Upper lobe of right lung (tissue), 1 donor: ENCODE measurements around the gene TEX30. TPM values are rescaled to one million over a fixed set of nuclear protein-coding genes. Genes with fewer than 3 reads are reported as not detected.

Source experiments
- ATAC-seq: fragments of 200-7000 bp; cut with Tn5 transposase; one replicate; pipeline ENCODE4 v1.9.1; 2020; ENCODE audit warnings: mild to moderate bottlenecking, moderate library complexity
- DNase-seq: peaks from one replicate; pipeline ENCODE4 v3.0.0-alpha.2; 2020
- H3K27ac ChIP-seq: fragments of 200-600 bp; one replicate; pipeline ENCODE4 v1.8.0; 2022
- H3K27me3 ChIP-seq: fragments of 200-600 bp; one replicate; pipeline ENCODE4 v1.8.0; 2022; ENCODE audit warnings: mild to moderate bottlenecking
- H3K36me3 ChIP-seq: fragments of 200-600 bp; one replicate; pipeline ENCODE4 v1.8.0; 2022
- H3K4me1 ChIP-seq: fragments of 200-600 bp; one replicate; pipeline ENCODE4 v1.8.0; 2022
- H3K4me3 ChIP-seq: fragments of 200-600 bp; one replicate; pipeline ENCODE4 v1.8.0; 2022; ENCODE audit warnings: mild to moderate bottlenecking
- H3K9me3 ChIP-seq: fragments of 200-600 bp; one replicate; pipeline ENCODE4 v1.8.0; 2022
- intact Hi-C: fragments of 100-400 bp; cut with DNase I; formaldehyde crosslinking; loops from one replicate; pipeline ENCODE4 v1.11.0; 2022
- total RNA-seq: library from RNA; stranded (reverse); fragmentation: NEBNext Ultra II Directional; extraction: Animal tissue kit (Norgen Biotek cat#: 25700); gene quantifications from one replicate; pipeline ENCODE4 v1.2.1, GENCODE V29; 2021
- TF ChIP-seq, protein P1 (sequence below): fragments of 200-600 bp; IDR thresholded peaks from one replicate; pipeline ENCODE4 v1.8.0; 2022; ENCODE audit warnings: antibody characterized with exemption
- donor health status: DM: no; HTN: yes; CAD: no; lungs with severe emphysema.

The TEX30 gene
- total RNA-seq, 1 donor from 2014 or later, result 5.8 TPM

DNA sequence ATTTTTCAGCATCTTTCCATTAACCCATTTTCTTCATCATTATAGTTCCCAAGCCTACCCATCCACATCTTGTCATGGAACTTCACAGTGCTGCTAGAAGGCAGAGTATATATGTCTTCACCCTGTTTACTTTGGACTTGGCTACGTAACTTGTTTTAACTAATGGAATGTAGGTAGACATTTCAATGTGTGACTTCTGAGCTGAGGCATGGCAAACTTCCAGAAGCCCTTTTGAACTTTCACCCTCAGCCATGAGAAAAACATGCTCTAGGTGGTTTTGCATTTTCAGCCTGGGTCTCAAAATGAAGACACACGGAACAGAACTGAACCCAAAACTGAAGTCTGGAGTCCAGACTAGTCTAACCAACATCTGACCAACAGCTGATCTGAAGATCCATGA, 3.2 kb downstream of the TEX30 start:
- no peak for ATAC-seq
- no peak overlapping the region for H3K4me3 ChIP-seq
- TF ChIP-seq, protein P1, sequence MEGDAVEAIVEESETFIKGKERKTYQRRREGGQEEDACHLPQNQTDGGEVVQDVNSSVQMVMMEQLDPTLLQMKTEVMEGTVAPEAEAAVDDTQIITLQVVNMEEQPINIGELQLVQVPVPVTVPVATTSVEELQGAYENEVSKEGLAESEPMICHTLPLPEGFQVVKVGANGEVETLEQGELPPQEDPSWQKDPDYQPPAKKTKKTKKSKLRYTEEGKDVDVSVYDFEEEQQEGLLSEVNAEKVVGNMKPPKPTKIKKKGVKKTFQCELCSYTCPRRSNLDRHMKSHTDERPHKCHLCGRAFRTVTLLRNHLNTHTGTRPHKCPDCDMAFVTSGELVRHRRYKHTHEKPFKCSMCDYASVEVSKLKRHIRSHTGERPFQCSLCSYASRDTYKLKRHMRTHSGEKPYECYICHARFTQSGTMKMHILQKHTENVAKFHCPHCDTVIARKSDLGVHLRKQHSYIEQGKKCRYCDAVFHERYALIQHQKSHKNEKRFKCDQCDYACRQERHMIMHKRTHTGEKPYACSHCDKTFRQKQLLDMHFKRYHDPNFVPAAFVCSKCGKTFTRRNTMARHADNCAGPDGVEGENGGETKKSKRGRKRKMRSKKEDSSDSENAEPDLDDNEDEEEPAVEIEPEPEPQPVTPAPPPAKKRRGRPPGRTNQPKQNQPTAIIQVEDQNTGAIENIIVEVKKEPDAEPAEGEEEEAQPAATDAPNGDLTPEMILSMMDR, result no peak
- peaks cover 5% of the 10 kb centered on the region for H3K4me1 ChIP-seq
- H3K27ac ChIP-seq, result no peak overlapping the region
- H3K9me3 ChIP-seq, result no peaks in the 10 kb centered on the region
- intact Hi-C loops, result no loop called here
- H3K36me3 ChIP-seq, result no peaks in the 10 kb centered on the region
- DNase-seq, result no peak
- no peaks in the 10 kb centered on the region for H3K27me3 ChIP-seq

DNA sequence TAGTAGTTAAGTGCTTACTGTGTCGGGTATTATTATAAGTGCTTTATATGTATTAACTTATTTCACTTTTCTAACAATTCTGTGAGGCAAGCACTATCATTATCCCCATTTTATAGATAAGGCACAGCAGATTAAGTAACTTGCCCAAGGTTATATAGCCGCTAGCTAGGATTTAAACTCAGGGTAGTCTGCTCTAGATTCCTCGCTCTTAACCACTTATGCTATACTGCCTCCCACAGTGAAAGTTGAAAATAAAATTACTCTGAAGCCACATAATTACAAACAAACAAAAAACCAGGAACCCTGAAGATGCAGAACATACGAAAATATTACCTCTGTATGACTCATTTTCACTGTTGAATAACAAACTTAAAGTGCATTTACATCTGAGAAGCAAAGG, 3.9 kb downstream of the TEX30 start:
- DNase-seq (no peak), ATAC-seq (no peak)
- TF ChIP-seq, protein P1, result no peak

DNA sequence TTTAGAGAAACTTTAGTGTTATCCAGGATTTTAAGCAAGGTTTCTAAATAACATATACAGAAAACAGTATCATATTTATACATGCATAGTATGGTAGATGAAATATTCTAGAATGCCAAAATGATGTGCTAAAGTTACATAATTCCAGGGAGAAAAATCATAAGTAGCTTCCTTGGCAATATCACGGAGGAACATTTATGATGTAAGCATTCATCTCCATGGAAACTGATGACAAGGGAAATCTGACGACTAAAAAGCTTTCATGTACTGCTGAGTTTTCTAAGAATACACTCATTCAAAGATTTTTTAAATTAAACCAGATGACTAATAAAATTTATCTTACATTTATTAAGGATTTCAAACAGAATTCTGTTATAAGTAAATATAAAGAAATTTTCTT, 4.7 kb downstream of the TEX30 start:
- Histone ChIP-seq H3K4me1 (peaks cover 5% of the 10 kb centered on the region), H3K36me3 (no peaks in the 10 kb centered on the region), H3K4me3 (no peak overlapping the region), H3K27me3 (no peaks in the 10 kb centered on the region), H3K9me3 (no peaks in the 10 kb centered on the region), H3K27ac (no peak overlapping the region)
- intact Hi-C loops, result no loop called here
- TF ChIP-seq, protein P1, result no peak
- no peak for ATAC-seq
- DNase-seq, result no peak

More for the DNA sequence above, 3.9 kb downstream of the TEX30 start:
- Histone ChIP-seq H3K4me3 (no peak overlapping the region), H3K4me1 (peaks cover 5% of the 10 kb centered on the region), H3K9me3 (no peaks in the 10 kb centered on the region), H3K36me3 (no peaks in the 10 kb centered on the region), H3K27me3 (no peaks in the 10 kb centered on the region), H3K27ac (no peak overlapping the region)
- intact Hi-C loops, result no loop called here

DNA sequence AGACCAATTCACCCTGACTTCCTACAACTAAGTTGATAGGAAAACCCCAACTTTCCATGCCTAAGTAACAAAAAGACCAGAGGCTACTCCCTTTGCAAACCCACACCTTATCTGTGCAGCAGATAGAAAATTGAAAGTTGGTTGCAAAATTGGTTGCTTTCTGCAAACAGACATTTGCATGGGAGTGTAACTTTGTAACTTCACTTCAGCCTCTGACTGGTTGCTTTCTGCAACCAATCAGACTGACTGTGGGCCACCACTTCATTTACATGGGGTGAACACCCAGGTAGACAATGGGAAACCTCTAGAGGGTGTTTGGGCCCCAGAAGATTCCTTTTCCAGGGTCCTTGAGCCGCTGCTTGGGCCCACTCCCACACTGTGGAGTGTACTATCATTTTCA, 9.8 kb downstream of the TEX30 start:
- no peak overlapping the region for H3K27ac ChIP-seq
- TF ChIP-seq, protein P1, result no peak
- H3K9me3 ChIP-seq, result no peaks in the 10 kb centered on the region
- no peak for ATAC-seq
- H3K4me3 ChIP-seq, result no peak overlapping the region
- DNase-seq, result no peak
- H3K27me3 ChIP-seq, result no peaks in the 10 kb centered on the region
- no peaks in the 10 kb centered on the region for H3K4me1 ChIP-seq
- intact Hi-C loops, result no loop called here
- H3K36me3 ChIP-seq, result no peaks in the 10 kb centered on the region

DNA sequence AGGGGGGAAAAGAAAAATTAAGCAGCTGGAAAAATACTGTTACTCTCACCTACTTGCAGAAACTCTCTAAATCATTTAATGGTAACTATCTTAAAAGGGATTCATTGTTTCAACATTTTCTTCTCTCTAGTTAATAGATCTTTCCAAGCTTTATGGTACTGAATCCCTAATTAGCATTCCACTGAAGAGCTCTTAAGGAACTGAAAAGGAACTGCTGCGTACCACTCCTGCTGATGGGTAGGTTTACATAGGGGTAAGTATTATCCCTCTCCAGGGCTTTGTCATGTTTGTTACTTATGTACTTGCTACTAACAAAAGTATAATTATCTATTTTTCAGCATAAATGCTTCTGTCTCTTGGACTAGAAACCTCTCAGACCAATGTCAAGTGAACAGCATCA, 12.5 kb downstream of the TEX30 start:
- intact Hi-C loops, result no loop called here
- Histone ChIP-seq H3K4me3 (no peak overlapping the region), H3K27ac (no peak overlapping the region), H3K9me3 (no peaks in the 10 kb centered on the region), H3K36me3 (no peaks in the 10 kb centered on the region), H3K4me1 (no peaks in the 10 kb centered on the region), H3K27me3 (no peaks in the 10 kb centered on the region)
- ATAC-seq (no peak), DNase-seq (no peak)
- TF ChIP-seq, protein P1, result no peak

DNA sequence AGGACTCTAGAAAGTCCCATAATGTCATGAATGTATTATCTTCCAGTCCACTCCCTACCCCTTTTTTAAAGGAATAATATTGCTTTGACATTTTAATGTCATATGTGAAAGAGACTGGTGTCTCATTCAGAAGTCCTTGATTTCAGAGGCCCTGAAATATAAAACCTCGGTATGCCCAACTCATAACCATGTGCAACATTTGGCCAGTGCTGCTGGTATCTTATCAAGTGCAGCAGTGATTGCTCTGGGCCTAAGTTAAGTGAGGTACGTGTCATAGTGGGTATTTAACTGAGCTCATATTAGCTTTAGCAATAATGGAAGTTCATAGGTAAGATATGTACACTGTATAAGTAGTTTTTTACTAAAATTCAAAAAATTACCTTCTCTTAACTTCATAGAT, 14.7 kb downstream of the TEX30 start:
- ATAC-seq, result no peak
- Histone ChIP-seq H3K27ac (no peak overlapping the region), H3K36me3 (no peaks in the 10 kb centered on the region), H3K9me3 (no peaks in the 10 kb centered on the region), H3K27me3 (no peaks in the 10 kb centered on the region), H3K4me1 (no peaks in the 10 kb centered on the region), H3K4me3 (no peak overlapping the region)
- intact Hi-C loops, result no loop called here
- DNase-seq, result no peak
- TF ChIP-seq, protein P1, result no peak
